ENCODE results near the gene FAM107B.
"Not testable (repeated sequence)": the region's sequence is repeated elsewhere in the genome, so short reads cannot be mapped to it uniquely, and the experiment has no call there.

FAM107B gene

GRCh38 chr10:14665865-14666857, 108.5 kb downstream of the FAM107B start:
- no peaks in the 10 kb centered on the region for H3K27me3 ChIP-seq (ENCODE audit: insufficient read depth, low read length)
- H3K4me1 ChIP-seq (ENCODE audit: control insufficient read depth, insufficient read depth, low read length, unreplicated experiment) = peaks cover 4% of the 10 kb centered on the region
- no peaks in the 10 kb centered on the region for H3K36me3 ChIP-seq (ENCODE audit: insufficient read depth, low read length)
- H3K79me2 ChIP-seq (ENCODE audit: control insufficient read depth, insufficient read depth, low read length, unreplicated experiment) = no peaks in the 10 kb centered on the region
- no peak overlapping the region for H2AFZ ChIP-seq (ENCODE audit: low read length, unreplicated experiment)
- H3K4me3 ChIP-seq (ENCODE audit: low read depth, low read length) = no peak overlapping the region
- no peak overlapping the region for H3K27ac ChIP-seq (ENCODE audit: low read depth, low read length)

DNA sequence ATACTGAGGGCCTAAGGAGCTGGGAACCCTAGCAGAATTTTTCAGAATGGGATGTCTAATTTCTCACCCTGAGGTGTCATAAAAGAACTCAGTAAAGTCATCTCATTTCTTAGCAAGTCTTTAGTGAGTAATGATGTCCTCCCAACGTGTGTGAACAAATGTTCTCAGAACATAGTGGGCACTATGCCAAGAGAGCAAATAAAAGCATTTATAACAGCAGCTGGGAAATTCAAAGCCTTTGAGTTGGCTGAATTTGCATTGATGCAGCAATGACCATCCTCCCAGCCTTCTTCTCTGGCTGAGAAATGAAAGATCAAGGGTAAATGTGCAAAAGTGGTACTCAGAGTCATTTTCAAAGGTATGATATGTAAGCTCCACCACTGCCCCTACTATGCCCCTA, 109.4 kb downstream of the FAM107B start:
- Histone ChIP-seq H3K4me1 (ENCODE audit: control insufficient read depth, insufficient read depth, low read length, unreplicated experiment) (no peaks in the 10 kb centered on the region), H3K27me3 (ENCODE audit: insufficient read depth, low read length) (no peaks in the 10 kb centered on the region), H3K4me3 (ENCODE audit: low read depth, low read length) (no peak overlapping the region), H3K79me2 (ENCODE audit: control insufficient read depth, insufficient read depth, low read length, unreplicated experiment) (no peaks in the 10 kb centered on the region), H3K36me3 (ENCODE audit: insufficient read depth, low read length) (no peaks in the 10 kb centered on the region), H2AFZ (ENCODE audit: low read length, unreplicated experiment) (no peak overlapping the region), H3K27ac (ENCODE audit: low read depth, low read length) (no peak overlapping the region)

GRCh38 chr10:14664345-14664744, 110.4 kb downstream of the FAM107B start:
- Histone ChIP-seq H3K4me1 (ENCODE audit: control insufficient read depth, insufficient read depth, low read length, unreplicated experiment) (no peaks in the 10 kb centered on the region), H2AFZ (ENCODE audit: low read length, unreplicated experiment) (no peak overlapping the region), H3K27ac (ENCODE audit: low read depth, low read length) (no peak overlapping the region), H3K79me2 (ENCODE audit: control insufficient read depth, insufficient read depth, low read length, unreplicated experiment) (no peaks in the 10 kb centered on the region), H3K27me3 (ENCODE audit: insufficient read depth, low read length) (no peaks in the 10 kb centered on the region), H3K36me3 (ENCODE audit: insufficient read depth, low read length) (no peaks in the 10 kb centered on the region), H3K4me3 (ENCODE audit: low read depth, low read length) (no peak overlapping the region)

DNA sequence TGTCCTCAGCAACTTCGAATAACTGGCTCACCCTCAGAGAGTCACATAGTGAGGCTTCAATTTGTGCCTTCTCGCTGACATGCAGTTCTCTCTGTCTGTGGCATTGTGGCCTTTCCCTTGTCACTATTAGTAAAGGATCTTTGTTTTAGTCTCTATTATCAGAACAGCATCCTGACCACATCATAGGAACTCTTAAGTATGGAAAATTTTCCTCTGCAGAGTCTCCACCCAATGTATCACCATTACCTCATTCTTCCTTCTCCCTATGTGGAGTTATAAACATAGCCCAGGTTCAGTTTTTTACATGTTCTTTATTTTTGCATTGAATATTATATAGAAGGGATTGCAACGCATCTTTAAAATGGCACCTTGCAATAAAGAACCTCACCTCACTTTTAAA, 112.9 kb downstream of the FAM107B start:
- Histone ChIP-seq H3K79me2 (ENCODE audit: control insufficient read depth, insufficient read depth, low read length, unreplicated experiment) (no peaks in the 10 kb centered on the region), H3K4me3 (ENCODE audit: low read depth, low read length) (no peak overlapping the region), H3K27me3 (ENCODE audit: insufficient read depth, low read length) (no peaks in the 10 kb centered on the region), H3K4me1 (ENCODE audit: control insufficient read depth, insufficient read depth, low read length, unreplicated experiment) (peaks cover 13% of the 10 kb centered on the region), H3K27ac (ENCODE audit: low read depth, low read length) (no peak overlapping the region), H2AFZ (ENCODE audit: low read length, unreplicated experiment) (no peak overlapping the region), H3K36me3 (ENCODE audit: insufficient read depth, low read length) (no peaks in the 10 kb centered on the region)

GRCh38 chr10:14660831-14661230, 113.9 kb downstream of the FAM107B start:
- Histone ChIP-seq H3K79me2 (ENCODE audit: control insufficient read depth, insufficient read depth, low read length, unreplicated experiment) (no peaks in the 10 kb centered on the region), H3K27ac (ENCODE audit: low read depth, low read length) (no peak overlapping the region), H3K4me1 (ENCODE audit: control insufficient read depth, insufficient read depth, low read length, unreplicated experiment) (peaks cover 13% of the 10 kb centered on the region), H3K4me3 (ENCODE audit: low read depth, low read length) (no peak overlapping the region), H3K27me3 (ENCODE audit: insufficient read depth, low read length) (no peaks in the 10 kb centered on the region), H3K36me3 (ENCODE audit: insufficient read depth, low read length) (no peaks in the 10 kb centered on the region), H2AFZ (ENCODE audit: low read length, unreplicated experiment) (no peak overlapping the region)

- Histone ChIP-seq H2AFZ (ENCODE audit: low read length, unreplicated experiment) (no peak overlapping the region), H3K4me3 (ENCODE audit: low read depth, low read length) (no peak overlapping the region), H3K36me3 (ENCODE audit: insufficient read depth, low read length) (no peaks in the 10 kb centered on the region), H3K4me1 (ENCODE audit: control insufficient read depth, insufficient read depth, low read length, unreplicated experiment) (peaks cover 13% of the 10 kb centered on the region), H3K27ac (ENCODE audit: low read depth, low read length) (no peak overlapping the region), H3K27me3 (ENCODE audit: insufficient read depth, low read length) (no peaks in the 10 kb centered on the region), H3K79me2 (ENCODE audit: control insufficient read depth, insufficient read depth, low read length, unreplicated experiment) (no peaks in the 10 kb centered on the region)
Measured at GRCh38 chr10:14659626-14660196, 115.0 kb downstream of the FAM107B start.

DNA sequence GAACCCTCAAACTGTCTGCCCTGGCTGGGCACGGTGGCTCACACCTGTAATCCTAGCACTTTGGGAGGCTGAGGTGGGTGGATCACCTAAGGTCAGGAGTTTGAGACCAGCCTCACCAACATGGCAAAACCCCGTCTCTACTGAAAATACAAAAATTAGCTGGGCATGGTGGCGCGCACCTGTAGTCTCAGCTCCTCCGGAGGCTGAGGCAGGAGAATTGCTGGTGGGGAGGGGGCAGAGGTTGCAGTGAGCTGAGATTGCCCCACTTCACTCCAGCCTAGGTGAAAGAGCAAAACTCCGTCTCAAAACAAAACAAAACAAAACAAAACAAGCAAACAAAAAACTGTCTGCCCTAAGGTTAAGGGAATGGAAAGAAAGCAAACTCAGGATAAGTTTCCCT, 115.6 kb downstream of the FAM107B start:
- H3K36me3 ChIP-seq (ENCODE audit: insufficient read depth, low read length); H3K27ac ChIP-seq (ENCODE audit: low read depth, low read length); H3K79me2 ChIP-seq (ENCODE audit: control insufficient read depth, insufficient read depth, low read length, unreplicated experiment); H2AFZ ChIP-seq (ENCODE audit: low read length, unreplicated experiment); H3K4me3 ChIP-seq (ENCODE audit: low read depth, low read length); H3K27me3 ChIP-seq (ENCODE audit: insufficient read depth, low read length): not testable (repeated sequence)
- H3K4me1 ChIP-seq (ENCODE audit: control insufficient read depth, insufficient read depth, low read length, unreplicated experiment) = peaks cover 18% of the 10 kb centered on the region

- H3K4me3 ChIP-seq (ENCODE audit: low read depth, low read length) = peak overlapping the region; percentile 63
- peak overlapping the region; percentile 10 for H2AFZ ChIP-seq (ENCODE audit: low read length, unreplicated experiment)
- H3K36me3 ChIP-seq (ENCODE audit: insufficient read depth, low read length) = no peaks in the 10 kb centered on the region
Measured at GRCh38 chr10:14658331-14659127, 116.2 kb downstream of the FAM107B start.

GRCh38 chr10:14656052-14656730, 118.5 kb downstream of the FAM107B start:
- Histone ChIP-seq H3K27me3 (ENCODE audit: insufficient read depth, low read length) (no peaks in the 10 kb centered on the region), H3K79me2 (ENCODE audit: control insufficient read depth, insufficient read depth, low read length, unreplicated experiment) (no peaks in the 10 kb centered on the region), H2AFZ (ENCODE audit: low read length, unreplicated experiment) (no peak overlapping the region), H3K27ac (ENCODE audit: low read depth, low read length) (no peak overlapping the region), H3K36me3 (ENCODE audit: insufficient read depth, low read length) (no peaks in the 10 kb centered on the region), H3K4me3 (ENCODE audit: low read depth, low read length) (no peak overlapping the region), H3K4me1 (ENCODE audit: control insufficient read depth, insufficient read depth, low read length, unreplicated experiment) (peaks cover 29% of the 10 kb centered on the region)

More at GRCh38 chr10:14658331-14659127, 116.2 kb downstream of the FAM107B start:
- Histone ChIP-seq H3K27me3 (ENCODE audit: insufficient read depth, low read length) (no peaks in the 10 kb centered on the region), H3K27ac (ENCODE audit: low read depth, low read length) (peak overlapping the region; percentile 61), H3K4me1 (ENCODE audit: control insufficient read depth, insufficient read depth, low read length, unreplicated experiment) (peaks cover 25% of the 10 kb centered on the region), H3K79me2 (ENCODE audit: control insufficient read depth, insufficient read depth, low read length, unreplicated experiment) (no peaks in the 10 kb centered on the region)

DNA sequence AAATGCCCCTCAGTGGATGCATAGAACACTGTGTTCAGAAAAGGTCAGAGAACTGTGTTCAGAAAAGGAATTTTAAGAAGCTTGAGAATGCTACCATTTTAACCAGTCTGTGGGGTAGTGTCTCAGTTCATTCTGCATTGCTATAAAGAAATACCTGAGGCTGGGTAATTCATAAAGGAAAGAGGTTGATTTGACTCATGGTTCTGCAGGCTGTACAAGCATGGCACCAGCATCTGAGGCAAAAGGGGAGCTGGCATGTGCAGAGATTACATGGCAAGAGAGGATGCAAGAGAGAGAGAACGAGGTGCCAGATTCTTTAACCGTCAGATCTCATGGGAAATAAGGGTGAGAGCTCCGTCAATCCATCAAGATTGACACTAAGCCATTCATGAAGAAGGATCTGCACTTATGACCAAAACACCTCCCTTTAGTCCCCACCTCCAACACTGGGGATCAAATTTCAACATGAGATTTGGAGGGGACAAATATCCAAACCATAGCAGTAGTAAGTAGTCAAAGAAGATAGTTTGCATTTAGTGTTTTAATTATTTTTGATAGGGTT, 119.8 kb downstream of the FAM107B start:
- Histone ChIP-seq H3K27me3 (ENCODE audit: insufficient read depth, low read length) (no peaks in the 10 kb centered on the region), H3K27ac (ENCODE audit: low read depth, low read length) (no peak overlapping the region), H3K4me1 (ENCODE audit: control insufficient read depth, insufficient read depth, low read length, unreplicated experiment) (peaks cover 29% of the 10 kb centered on the region), H3K79me2 (ENCODE audit: control insufficient read depth, insufficient read depth, low read length, unreplicated experiment) (no peaks in the 10 kb centered on the region), H2AFZ (ENCODE audit: low read length, unreplicated experiment) (no peak overlapping the region), H3K4me3 (ENCODE audit: low read depth, low read length) (no peak overlapping the region), H3K36me3 (ENCODE audit: insufficient read depth, low read length) (no peaks in the 10 kb centered on the region)
